ENCODE measurements around the gene RGS7. TPM values are rescaled to one million over a fixed set of nuclear protein-coding genes. Genes with fewer than 3 reads are reported as not detected.
"Not testable (repeated sequence)": the region's sequence is repeated elsewhere in the genome, so short reads cannot be mapped to it uniquely, and the experiment has no call there.

The RGS7 gene
- total and polyA plus RNA-seq, 2 of the 4 experiments (the other 2 are of a cell fraction): 0.58 to 0.72 TPM

DNA sequence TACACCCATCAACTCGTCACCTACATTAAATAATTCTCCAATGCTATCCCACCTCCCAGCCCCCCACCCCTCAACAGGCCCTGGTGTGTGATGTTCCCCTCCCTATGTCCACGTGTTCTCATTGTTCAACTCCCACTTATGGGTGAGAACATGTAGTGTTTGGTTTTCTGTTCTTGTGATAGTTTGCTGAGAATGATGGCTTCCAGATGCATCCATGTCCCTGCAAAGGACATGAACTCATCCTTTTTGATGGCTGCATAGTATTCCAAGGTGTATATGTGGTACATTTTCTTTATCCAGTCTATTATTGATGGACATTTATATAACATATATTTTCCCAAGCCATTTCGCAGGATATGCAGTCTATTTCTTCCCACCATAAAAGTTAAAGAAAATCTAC lies 132.8 kb downstream of the RGS7 start:
- peaks cover 12% of the 10 kb centered on the region for H3K9me3 ChIP-seq (ENCODE audit: control insufficient read depth, insufficient read depth, low read length)
- H2BK20ac ChIP-seq (ENCODE audit: low read depth, low read length); H2AK5ac ChIP-seq (ENCODE audit: low read depth, low read length); H2AK9ac ChIP-seq (replicated peaks; ENCODE audit: low read depth, low read length, poor library complexity); H3K14ac ChIP-seq (replicated peaks; ENCODE audit: low read depth, low read length); H2BK120ac ChIP-seq (ENCODE audit: low read depth, low read length); H3K27ac ChIP-seq (ENCODE audit: insufficient read depth, low read length); H3K27me3 ChIP-seq (ENCODE audit: control insufficient read depth, insufficient read depth, low read length); H4K91ac ChIP-seq (ENCODE audit: insufficient read depth, low read depth, low read length); H3K56ac ChIP-seq (ENCODE audit: extremely low read depth, insufficient read depth, low read length); H3K36me3 ChIP-seq (ENCODE audit: control insufficient read depth, insufficient read depth, low read length); H3K23ac ChIP-seq (ENCODE audit: low read depth, low read length); dilution Hi-C loops (cut with HindIII; ENCODE audit: low sequenced_read_pairs, unreplicated experiment); ATAC-seq (ENCODE audit: low read depth); H4K8ac ChIP-seq (ENCODE audit: low read depth in 2 of 2, low read length in 2 of 2); H3K79me1 ChIP-seq (ENCODE audit: low read depth in 1 of 2, low read length in 2 of 2); H3K18ac ChIP-seq (ENCODE audit: low read depth, low read length); H3K4me3 ChIP-seq (ENCODE audit: insufficient read depth, low read depth, low read length); intact Hi-C loops (cut with micrococcal nuclease); H4K5ac ChIP-seq (ENCODE audit: low read depth, low read length); H2AFZ ChIP-seq (replicated peaks; ENCODE audit: low read length, poor library complexity); H2BK15ac ChIP-seq (ENCODE audit: low read depth, low read length); H3K4ac ChIP-seq (ENCODE audit: low read depth, low read length); in situ Hi-C loops (cut with MboI; ENCODE audit: low sequenced_read_pairs); H3K4me2 ChIP-seq (ENCODE audit: low read depth, low read length); H3K4me1 ChIP-seq (ENCODE audit: control insufficient read depth, insufficient read depth, low read length); H3K9me1 ChIP-seq (ENCODE audit: insufficient read depth, low read length); H3K9ac ChIP-seq (ENCODE audit: low read depth, low read length); H4K20me1 ChIP-seq (ENCODE audit: insufficient read depth, low read length); DNase-seq; H2BK5ac ChIP-seq (ENCODE audit: low read depth, low read length, poor library complexity, severe bottlenecking); BruUV-seq (replicated peaks): not testable (repeated sequence)
- ChIA-PET POLR2A (ENCODE audit: unreplicated experiment) (interaction anchor here (0.7 kb wide), 1 partner anchor 34 kb away, joined by 4 read pairs; no protein-coding TSS in a partner anchor), CTCF (interaction anchor here (0.6 kb wide), 1 partner anchor 1168 kb away, joined by 4 read pairs; no protein-coding TSS in a partner anchor)
- no CpG with 5 or more reads among the region's 3 CpGs for WGBS, 2 experiments (ENCODE audit: extremely low coverage in 2 of 2, insufficient read length in 1 of 2)

DNA sequence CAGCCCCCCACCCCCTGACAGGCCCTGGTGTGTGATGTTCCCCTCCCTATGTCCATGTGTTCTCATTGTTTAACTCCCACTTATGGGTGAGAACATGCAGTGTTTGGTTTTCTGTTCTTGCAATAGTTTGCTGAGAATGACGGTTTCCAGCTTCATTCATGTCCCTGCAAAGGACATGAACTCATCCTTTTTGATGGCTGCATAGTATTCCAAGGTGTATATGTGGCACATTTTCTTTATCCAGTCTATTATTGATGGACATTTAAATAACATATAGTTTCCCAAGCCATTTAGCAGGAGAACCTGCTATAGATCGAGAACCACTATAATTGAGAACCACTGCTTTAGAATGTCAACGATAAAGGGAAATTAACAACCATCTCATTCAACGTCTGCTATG lies 134.2 kb downstream of the RGS7 start:
- dilution Hi-C loops (cut with HindIII; ENCODE audit: low sequenced_read_pairs, unreplicated experiment); in situ Hi-C loops (cut with MboI; ENCODE audit: low sequenced_read_pairs): not testable (repeated sequence)

More for the DNA sequence above, 134.2 kb downstream of the RGS7 start:
- CTCF ChIA-PET; H3K4me2 ChIP-seq (ENCODE audit: low read depth, low read length); H3K18ac ChIP-seq (ENCODE audit: low read depth, low read length); H2BK120ac ChIP-seq (ENCODE audit: low read depth, low read length); intact Hi-C loops (cut with micrococcal nuclease); H3K9me1 ChIP-seq (ENCODE audit: insufficient read depth, low read length); H2BK15ac ChIP-seq (ENCODE audit: low read depth, low read length); H3K4ac ChIP-seq (ENCODE audit: low read depth, low read length); H2AK9ac ChIP-seq (replicated peaks; ENCODE audit: low read depth, low read length, poor library complexity); H4K5ac ChIP-seq (ENCODE audit: low read depth, low read length); H4K91ac ChIP-seq (ENCODE audit: insufficient read depth, low read depth, low read length); H3K27ac ChIP-seq (ENCODE audit: insufficient read depth, low read length); H2BK20ac ChIP-seq (ENCODE audit: low read depth, low read length); H2AK5ac ChIP-seq (ENCODE audit: low read depth, low read length); H4K8ac ChIP-seq (ENCODE audit: low read depth in 2 of 2, low read length in 2 of 2); H2BK5ac ChIP-seq (ENCODE audit: low read depth, low read length, poor library complexity, severe bottlenecking); H4K20me1 ChIP-seq (ENCODE audit: insufficient read depth, low read length); BruUV-seq (replicated peaks); H3K56ac ChIP-seq (ENCODE audit: extremely low read depth, insufficient read depth, low read length); H2AFZ ChIP-seq (replicated peaks; ENCODE audit: low read length, poor library complexity); POLR2A ChIA-PET (ENCODE audit: unreplicated experiment); H3K14ac ChIP-seq (replicated peaks; ENCODE audit: low read depth, low read length); H3K4me1 ChIP-seq (ENCODE audit: control insufficient read depth, insufficient read depth, low read length); DNase-seq; H3K9ac ChIP-seq (ENCODE audit: low read depth, low read length); ATAC-seq (ENCODE audit: low read depth); H3K79me1 ChIP-seq (ENCODE audit: low read depth in 1 of 2, low read length in 2 of 2); H3K36me3 ChIP-seq (ENCODE audit: control insufficient read depth, insufficient read depth, low read length); H3K4me3 ChIP-seq (ENCODE audit: insufficient read depth, low read depth, low read length); H3K27me3 ChIP-seq (ENCODE audit: control insufficient read depth, insufficient read depth, low read length); H3K23ac ChIP-seq (ENCODE audit: low read depth, low read length): not testable (repeated sequence)
- H3K9me3 ChIP-seq (ENCODE audit: control insufficient read depth, insufficient read depth, low read length): peaks cover 11% of the 10 kb centered on the region
- WGBS, 2 experiments (ENCODE audit: extremely low coverage in 2 of 2, insufficient read length in 1 of 2): 64% methylated on average over 3 of the region's 4 CpGs; no CpG with 5 or more reads in 1 of the 2 experiments

All from IMR-90 (cell line).